Measurements from ENCODE around the gene PIGK. TPM values are rescaled to one million over a fixed set of nuclear protein-coding genes. Genes with fewer than 3 reads are reported as not detected.

Gene PIGK
- polyA plus RNA-seq, 6 donors from 2014 or later, result 20.3 to 53.9 (median 23.8) TPM

DNA sequence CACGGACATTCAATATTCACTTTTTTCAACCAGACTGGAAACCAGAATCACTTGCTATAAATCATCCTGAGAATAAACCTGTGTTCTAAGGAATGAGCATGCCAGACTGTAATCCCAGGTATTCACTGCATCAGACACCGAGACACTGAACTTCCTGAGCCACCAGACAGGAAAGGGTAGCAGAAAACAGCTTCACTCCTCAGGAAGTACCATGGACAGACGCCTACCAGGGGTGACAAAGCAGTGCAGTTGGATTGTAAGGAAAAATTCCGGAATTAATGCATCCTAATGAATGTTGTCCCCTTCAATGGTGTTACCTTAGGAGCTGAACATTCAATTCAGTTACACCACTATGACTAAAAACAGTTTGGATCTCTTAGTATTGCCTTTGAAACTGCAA lies 156.1 kb downstream of the PIGK start:
- no peaks in the 10 kb centered on the region for H3K36me3 Mint-ChIP-seq
- DNase-seq (no peak), ATAC-seq (ENCODE audit: low read depth in 2 of 2) (no peak)
- peaks cover 0 to 6% (median 0%) of the 10 kb centered on the region in 7 donors for H3K9me3 Mint-ChIP-seq
- no peak overlapping the region for H3K4me3 Mint-ChIP-seq
- H3K4me1 Mint-ChIP-seq, result no peaks in the 10 kb centered on the region
- no peak overlapping the region for H3K27ac Mint-ChIP-seq
- H3K27me3 Mint-ChIP-seq, result peaks cover 7 to 29% (median 11%) of the 10 kb centered on the region in 3 donors

DNA sequence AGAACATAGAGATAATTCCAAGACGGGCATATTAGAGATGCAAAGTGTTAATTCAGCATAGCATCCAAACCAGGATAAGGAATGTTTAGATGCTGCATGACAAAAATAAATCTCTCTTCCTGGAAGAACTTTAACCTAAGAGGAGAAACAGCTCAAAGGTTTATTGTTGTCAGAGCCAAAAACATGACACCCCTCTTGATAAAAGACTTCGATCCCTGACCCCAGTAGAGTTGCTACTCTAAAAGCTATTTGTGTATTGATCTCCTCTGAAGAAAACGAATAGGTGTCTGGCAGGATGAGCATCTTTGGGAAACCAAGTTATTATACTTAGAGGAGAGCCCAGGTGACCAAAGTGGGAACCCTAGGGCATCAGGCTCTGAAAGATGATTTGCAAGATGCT lies 158.1 kb downstream of the PIGK start:
- ATAC-seq (ENCODE audit: low read depth in 2 of 2), result no peak
- DNase-seq, result no peak
- H3K27ac Mint-ChIP-seq, result no peak overlapping the region
- H3K4me3 Mint-ChIP-seq, result no peak overlapping the region
- H3K36me3 Mint-ChIP-seq, result no peaks in the 10 kb centered on the region
- no peaks in the 10 kb centered on the region for H3K9me3 Mint-ChIP-seq
- H3K27me3 Mint-ChIP-seq, result peaks cover 7 to 21% (median 8%) of the 10 kb centered on the region in 3 donors
- no peaks in the 10 kb centered on the region for H3K4me1 Mint-ChIP-seq

DNA sequence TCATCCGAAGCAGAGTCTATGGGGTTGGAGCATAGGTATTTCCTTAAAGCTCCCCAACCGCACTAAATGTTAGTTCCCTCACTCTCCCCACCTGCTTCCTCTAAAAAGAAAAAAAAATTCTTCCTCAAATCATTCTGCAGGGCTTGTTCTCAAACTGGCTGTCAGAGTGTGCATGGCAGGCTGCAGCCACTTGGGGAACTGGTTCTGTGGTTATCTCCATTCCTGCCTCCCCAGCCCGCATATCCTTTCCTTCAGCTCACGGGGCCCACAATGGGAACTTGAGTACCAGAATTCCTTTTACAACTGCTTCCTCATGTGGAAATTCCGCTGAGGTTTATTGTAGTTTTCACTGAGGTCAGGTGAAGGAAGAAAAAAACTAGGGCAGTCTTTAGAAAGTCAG lies 159.2 kb downstream of the PIGK start:
- no peaks in the 10 kb centered on the region for H3K4me1 Mint-ChIP-seq
- H3K4me3 Mint-ChIP-seq, result no peak overlapping the region
- H3K27ac Mint-ChIP-seq, result peak overlapping the region in 1 of 6 donors; percentile 59
- DNase-seq (no peak), ATAC-seq (ENCODE audit: low read depth in 2 of 2) (no peak)
- peaks cover 7 to 21% (median 8%) of the 10 kb centered on the region in 3 donors for H3K27me3 Mint-ChIP-seq
- no peaks in the 10 kb centered on the region for H3K9me3 Mint-ChIP-seq
- H3K36me3 Mint-ChIP-seq, result no peaks in the 10 kb centered on the region

DNA sequence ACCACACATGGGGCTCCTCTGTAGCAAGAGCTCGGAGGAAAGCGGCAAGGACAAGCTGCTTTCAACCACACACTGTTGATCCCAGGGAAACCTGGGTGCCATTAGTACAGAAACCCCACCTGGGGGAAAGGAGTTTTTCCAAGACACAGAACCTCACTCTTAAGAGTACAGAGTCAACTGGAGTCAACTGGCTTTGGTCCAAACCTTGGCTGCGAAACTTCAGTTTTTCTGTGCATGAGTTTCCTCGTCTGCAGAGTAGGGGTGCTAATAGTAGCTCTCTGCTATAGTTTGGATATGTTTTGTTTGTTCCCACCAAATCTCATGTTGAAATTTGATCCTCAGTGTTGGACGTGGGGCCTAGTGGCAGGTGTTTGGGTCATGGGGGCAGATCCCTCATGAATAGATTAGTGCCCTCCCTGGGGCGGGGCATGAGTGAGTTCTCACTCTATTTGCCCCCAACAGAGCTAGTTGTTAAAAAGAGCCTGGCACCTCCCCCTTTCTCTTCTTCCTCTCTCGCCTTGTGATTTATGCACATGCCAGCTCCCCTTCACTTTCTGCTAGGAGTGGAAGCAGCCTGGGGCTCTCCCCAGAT lies 161.1 kb downstream of the PIGK start:
- peaks cover 7 to 21% (median 8%) of the 10 kb centered on the region in 3 donors for H3K27me3 Mint-ChIP-seq
- H3K9me3 Mint-ChIP-seq, result no peaks in the 10 kb centered on the region
- H3K4me3 Mint-ChIP-seq, result no peak overlapping the region
- ATAC-seq (ENCODE audit: low read depth in 2 of 2) (no peak), DNase-seq (no peak)
- no peaks in the 10 kb centered on the region for H3K36me3 Mint-ChIP-seq
- H3K4me1 Mint-ChIP-seq, result no peaks in the 10 kb centered on the region
- H3K27ac Mint-ChIP-seq, result no peak overlapping the region

DNA sequence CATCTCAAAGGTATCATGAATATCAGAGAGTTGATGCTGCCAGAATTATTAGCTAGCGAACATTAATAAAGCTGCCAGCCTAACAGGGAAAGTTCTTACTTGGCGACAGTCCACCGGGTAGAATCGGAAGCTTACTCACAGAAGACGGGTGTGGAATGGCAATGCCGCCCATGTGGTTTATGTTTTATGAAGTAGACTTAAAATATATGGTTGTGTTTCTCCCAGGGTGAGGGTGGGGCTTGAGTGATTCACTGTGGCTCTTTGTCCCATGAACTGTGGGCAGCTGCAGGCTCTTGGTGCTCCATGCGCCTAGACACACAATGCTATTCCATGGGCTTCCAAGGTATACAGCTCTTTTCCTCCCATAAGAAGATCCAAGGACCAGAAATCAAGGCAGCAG lies 162.7 kb downstream of the PIGK start:
- Mint-ChIP-seq H3K27me3 (peaks cover 5 to 12% (median 7%) of the 10 kb centered on the region in 3 donors), H3K4me3 (no peak overlapping the region), H3K9me3 (peaks cover 0 to 2% (median 0%) of the 10 kb centered on the region in 7 donors), H3K4me1 (no peaks in the 10 kb centered on the region), H3K36me3 (no peaks in the 10 kb centered on the region), H3K27ac (no peak overlapping the region)
- no peak for ATAC-seq (ENCODE audit: low read depth in 2 of 2)
- DNase-seq, result no peak

DNA sequence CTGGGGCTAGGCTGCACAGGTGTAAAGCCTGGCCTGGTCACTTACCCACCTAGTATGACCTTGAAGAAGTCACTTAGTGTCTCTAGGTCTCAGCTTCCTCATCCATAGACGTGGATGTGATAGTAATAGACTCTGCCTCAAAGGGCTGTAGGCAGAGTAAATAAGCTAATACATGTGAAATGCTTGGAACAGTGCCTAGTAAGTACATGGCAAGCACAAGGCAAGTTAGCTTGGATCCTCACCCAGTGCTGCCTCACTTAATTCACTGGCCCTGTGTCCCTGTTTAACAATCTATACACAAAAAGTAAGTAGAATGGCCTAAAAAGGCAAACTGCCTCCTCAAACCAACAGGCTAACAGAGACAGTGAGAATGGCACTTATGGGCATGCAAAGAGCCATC lies 167.8 kb downstream of the PIGK start:
- no peaks in the 10 kb centered on the region for H3K4me1 Mint-ChIP-seq
- peaks cover 0 to 2% (median 0%) of the 10 kb centered on the region in 7 donors for H3K9me3 Mint-ChIP-seq
- DNase-seq (no peak), ATAC-seq (ENCODE audit: low read depth in 2 of 2) (no peak)
- no peak overlapping the region for H3K4me3 Mint-ChIP-seq
- peaks cover 0 to 12% (median under 1%) of the 10 kb centered on the region in 3 donors for H3K27me3 Mint-ChIP-seq
- no peak overlapping the region for H3K27ac Mint-ChIP-seq
- no peaks in the 10 kb centered on the region for H3K36me3 Mint-ChIP-seq

DNA sequence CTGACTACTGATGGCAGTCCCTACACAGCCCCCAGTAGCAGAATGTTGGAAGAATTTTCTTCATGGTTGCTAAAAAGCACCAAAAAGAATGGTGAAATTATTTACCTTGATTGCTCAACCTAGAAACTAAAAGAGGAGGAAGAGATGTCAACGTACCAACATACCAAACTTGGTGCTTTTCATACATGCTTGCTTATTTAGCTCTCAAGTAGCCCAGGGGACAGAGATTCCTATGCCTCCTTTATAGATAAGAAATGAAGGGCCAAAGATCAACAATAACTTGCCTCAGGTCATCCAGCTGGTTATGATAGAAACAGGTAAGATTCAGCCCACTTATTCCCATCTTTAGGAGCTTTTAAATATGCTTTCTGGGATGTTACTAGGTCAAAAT lies 170.6 kb downstream of the PIGK start:
- Mint-ChIP-seq H3K27me3 (peaks cover 3 to 12% (median 8%) of the 10 kb centered on the region in 3 donors), H3K4me3 (no peak overlapping the region)

DNA sequence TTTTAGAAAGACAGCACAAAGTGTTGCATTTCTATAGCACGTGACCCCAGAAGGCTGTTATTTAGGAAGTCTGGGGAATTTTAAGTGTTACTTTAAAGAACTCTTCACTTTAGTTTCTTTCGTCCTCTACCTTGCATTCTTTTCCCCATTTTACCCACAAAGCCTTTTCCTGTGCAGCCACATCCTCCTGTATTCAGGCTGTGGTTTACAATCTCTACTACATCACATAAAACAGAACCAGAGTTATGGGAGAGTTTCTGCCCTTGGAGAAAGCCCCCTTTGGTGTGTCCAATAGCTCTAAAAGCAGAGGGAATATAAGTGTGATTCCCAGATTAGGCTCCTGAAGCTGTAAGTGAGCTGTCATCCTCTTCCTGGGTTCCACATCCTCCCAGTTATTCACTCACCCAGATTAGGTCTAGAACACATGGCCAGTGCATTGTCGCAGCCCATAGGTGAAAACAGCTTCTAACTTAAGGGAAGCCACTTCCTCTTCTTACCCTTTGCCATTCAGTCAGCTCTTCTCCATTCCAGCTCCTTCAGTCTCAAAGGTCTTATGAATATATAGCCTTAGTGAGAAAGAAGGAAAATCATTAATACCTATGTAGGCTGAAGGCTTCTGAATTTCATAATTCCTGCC lies 171.1 kb downstream of the PIGK start:
- no peak for DNase-seq
- Mint-ChIP-seq H3K27ac (no peak overlapping the region), H3K4me3 (no peak overlapping the region), H3K4me1 (no peaks in the 10 kb centered on the region), H3K27me3 (peaks cover 3 to 12% (median 8%) of the 10 kb centered on the region in 3 donors), H3K36me3 (no peaks in the 10 kb centered on the region), H3K9me3 (peaks cover 0 to 2% (median 0%) of the 10 kb centered on the region in 7 donors)
- ATAC-seq (ENCODE audit: low read depth in 2 of 2), result no peak

More for the DNA sequence above, 170.6 kb downstream of the PIGK start:
- H3K27ac Mint-ChIP-seq, result no peak overlapping the region
- no peaks in the 10 kb centered on the region for H3K4me1 Mint-ChIP-seq
- no peaks in the 10 kb centered on the region for H3K36me3 Mint-ChIP-seq
- peaks cover 0 to 2% (median 0%) of the 10 kb centered on the region in 7 donors for H3K9me3 Mint-ChIP-seq
- no peak for DNase-seq
- ATAC-seq (ENCODE audit: low read depth in 2 of 2), result no peak

DNA sequence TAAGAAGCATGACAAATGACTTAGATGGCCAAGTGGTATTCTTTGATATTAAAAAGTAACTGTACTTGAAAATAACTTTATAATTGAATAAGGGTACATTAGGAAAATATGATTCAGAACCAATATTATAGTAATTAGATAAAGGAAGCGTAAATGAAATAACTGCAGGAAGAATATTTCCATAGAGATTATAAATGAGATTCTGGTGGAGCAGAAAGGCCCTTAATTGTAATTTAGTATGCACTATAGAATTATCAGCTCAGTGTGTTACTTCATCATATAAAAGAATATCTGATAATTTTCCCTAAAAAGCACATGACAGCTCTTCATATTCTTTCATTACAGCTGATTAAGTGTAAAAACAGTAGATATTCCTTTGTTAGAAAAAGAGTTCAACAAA lies 171.7 kb downstream of the PIGK start:
- Mint-ChIP-seq H3K4me3 (no peak overlapping the region), H3K4me1 (no peaks in the 10 kb centered on the region), H3K27ac (no peak overlapping the region), H3K27me3 (peaks cover 3 to 12% (median 8%) of the 10 kb centered on the region in 3 donors), H3K9me3 (peaks cover 0 to 2% (median 0%) of the 10 kb centered on the region in 7 donors), H3K36me3 (no peaks in the 10 kb centered on the region)
- DNase-seq (no peak), ATAC-seq (ENCODE audit: low read depth in 2 of 2) (no peak)

DNA sequence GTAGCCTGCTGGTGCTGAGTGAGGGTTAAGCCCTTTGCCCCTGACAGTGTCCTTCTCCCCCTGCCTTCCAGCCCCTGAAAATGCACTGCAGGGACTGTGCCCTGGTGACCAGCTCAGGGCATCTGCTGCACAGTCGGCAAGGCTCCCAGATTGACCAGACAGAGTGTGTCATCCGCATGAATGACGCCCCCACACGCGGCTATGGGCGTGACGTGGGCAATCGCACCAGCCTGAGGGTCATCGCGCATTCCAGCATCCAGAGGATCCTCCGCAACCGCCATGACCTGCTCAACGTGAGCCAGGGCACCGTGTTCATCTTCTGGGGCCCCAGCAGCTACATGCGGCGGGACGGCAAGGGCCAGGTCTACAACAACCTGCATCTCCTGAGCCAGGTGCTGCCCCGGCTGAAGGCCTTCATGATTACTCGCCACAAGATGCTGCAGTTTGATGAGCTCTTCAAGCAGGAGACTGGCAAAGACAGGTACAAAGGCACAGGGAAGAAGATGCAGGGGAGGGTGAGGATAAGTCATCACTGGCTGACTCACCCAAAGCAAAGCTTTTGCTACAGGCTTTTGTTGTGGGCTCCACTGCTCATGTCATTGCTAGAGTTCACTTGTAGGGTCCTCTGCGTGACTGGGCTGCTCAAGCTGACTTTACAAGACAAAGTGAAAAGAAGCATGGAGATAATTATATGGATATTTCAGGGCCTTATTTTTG lies 174.9 kb downstream of the PIGK start:
- Mint-ChIP-seq H3K4me1 (no peaks in the 10 kb centered on the region), H3K4me3 (no peak overlapping the region), H3K36me3 (no peaks in the 10 kb centered on the region), H3K27ac (no peak overlapping the region), H3K9me3 (no peaks in the 10 kb centered on the region), H3K27me3 (peaks cover 3 to 12% (median 8%) of the 10 kb centered on the region in 3 donors)
- ATAC-seq (ENCODE audit: low read depth in 2 of 2), result no peak
- DNase-seq, result no peak

DNA sequence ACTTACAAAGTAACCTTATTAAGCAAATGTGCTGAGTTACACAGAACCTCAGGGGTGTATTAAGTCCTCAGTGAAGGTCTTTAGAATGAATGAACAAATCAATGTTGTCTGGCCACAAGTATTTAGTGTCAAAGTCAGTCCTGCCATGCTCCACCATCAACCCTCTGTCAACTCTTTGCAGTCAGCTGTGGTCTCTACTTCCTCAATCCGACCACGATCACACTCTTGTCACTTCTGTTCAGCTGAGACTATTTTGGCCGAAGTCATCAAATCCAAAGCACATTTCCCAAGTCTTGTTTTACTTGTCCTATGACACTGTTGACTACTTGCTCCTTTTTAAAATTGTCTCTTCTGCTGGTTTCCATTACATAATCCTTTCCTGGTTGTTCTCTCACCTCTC lies 178.4 kb downstream of the PIGK start:
- no peaks in the 10 kb centered on the region for H3K4me1 Mint-ChIP-seq
- H3K36me3 Mint-ChIP-seq, result peaks cover 0 to 7% of the 10 kb centered on the region in 2 donors
- peaks cover 0 to 8% (median 0%) of the 10 kb centered on the region in 3 donors for H3K27me3 Mint-ChIP-seq
- H3K27ac Mint-ChIP-seq, result no peak overlapping the region
- H3K4me3 Mint-ChIP-seq, result no peak overlapping the region
- H3K9me3 Mint-ChIP-seq, result peaks cover 3 to 13% (median 5%) of the 10 kb centered on the region in 7 donors
- ATAC-seq (ENCODE audit: low read depth in 2 of 2), result no peak
- DNase-seq, result no peak

DNA sequence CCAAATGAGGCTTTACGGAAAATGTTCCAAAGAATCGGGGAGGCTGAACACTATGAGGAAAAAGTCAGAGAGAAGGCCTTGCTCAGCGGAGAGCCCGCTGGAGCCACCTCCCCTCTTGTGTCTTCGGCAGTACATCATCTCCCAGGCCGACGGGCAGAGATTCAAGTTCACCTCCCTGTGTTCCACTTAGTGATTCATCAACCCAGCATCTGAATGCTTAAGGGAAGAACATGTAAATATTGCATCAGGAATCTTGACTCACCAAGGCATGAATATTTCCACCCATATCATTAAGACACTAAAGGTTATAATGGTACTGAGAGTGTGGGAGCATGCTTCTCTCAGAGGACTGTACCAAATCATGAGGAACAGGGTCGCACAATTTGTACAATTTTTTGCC lies 179.5 kb downstream of the PIGK start:
- no peak overlapping the region for H3K27ac Mint-ChIP-seq
- H3K36me3 Mint-ChIP-seq, result peaks cover 0 to 7% of the 10 kb centered on the region in 2 donors
- H3K4me3 Mint-ChIP-seq, result no peak overlapping the region
- H3K4me1 Mint-ChIP-seq, result no peaks in the 10 kb centered on the region
- peaks cover 3 to 13% (median 5%) of the 10 kb centered on the region in 7 donors for H3K9me3 Mint-ChIP-seq
- no peak for DNase-seq
- H3K27me3 Mint-ChIP-seq, result no peaks in the 10 kb centered on the region
- no peak for ATAC-seq (ENCODE audit: low read depth in 2 of 2)

DNA sequence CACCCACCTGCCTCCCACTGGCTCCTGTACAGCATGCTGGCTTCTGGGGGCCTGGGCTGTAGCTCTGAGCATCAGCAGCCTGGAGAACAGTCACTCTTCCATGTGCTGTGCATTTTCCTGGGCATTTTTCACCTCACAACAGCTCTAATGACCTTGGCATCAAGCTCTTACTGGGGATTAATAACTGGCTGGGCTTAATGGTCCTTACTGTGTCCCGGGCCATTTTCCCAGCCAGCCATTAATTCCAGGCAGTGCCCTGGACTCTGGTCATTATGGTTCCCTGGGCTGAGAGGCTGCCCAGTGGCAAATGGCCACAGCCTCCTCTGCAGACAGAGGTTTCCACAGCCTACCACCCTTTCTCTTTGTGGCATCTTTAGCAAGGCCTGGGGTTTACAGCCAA lies 180.1 kb downstream of the PIGK start:
- no peak for ATAC-seq (ENCODE audit: low read depth in 2 of 2)
- no peak overlapping the region for H3K4me3 Mint-ChIP-seq
- no peak overlapping the region for H3K27ac Mint-ChIP-seq
- no peak for DNase-seq
- no peaks in the 10 kb centered on the region for H3K4me1 Mint-ChIP-seq
- no peaks in the 10 kb centered on the region for H3K27me3 Mint-ChIP-seq
- peaks cover 3 to 13% (median 5%) of the 10 kb centered on the region in 7 donors for H3K9me3 Mint-ChIP-seq
- H3K36me3 Mint-ChIP-seq, result peaks cover 0 to 7% of the 10 kb centered on the region in 2 donors
